Amniotic epithelial cell (primary cell): ENCODE results near the gene TBX4.
"Not testable (repeated sequence)": the region's sequence is repeated elsewhere in the genome, so short reads cannot be mapped to it uniquely, and the experiment has no call there.

Experiments
- DNase-seq: peaks from one replicate; pipeline ENCODE4 v3.0.0-alpha.2; 2010; ENCODE audit warnings: low read depth

The TBX4 gene

GRCh38 chr17:61498042-61498994, 46.1 kb downstream of the TBX4 start:
- DNase-seq, result peak; percentile 20

GRCh38 chr17:61499632-61500031, 47.4 kb downstream of the TBX4 start:
- no peak for DNase-seq

GRCh38 chr17:61500287-61500686, 48.1 kb downstream of the TBX4 start:
- DNase-seq, result no peak

GRCh38 chr17:61502292-61502691, 50.1 kb downstream of the TBX4 start:
- DNase-seq, result no peak

GRCh38 chr17:61503961-61504360, 51.7 kb downstream of the TBX4 start:
- DNase-seq, result peak; percentile 19

GRCh38 chr17:61504697-61505096, 52.5 kb downstream of the TBX4 start:
- DNase-seq, result peak; percentile 94

- DNase-seq, result no peak
Observed at GRCh38 chr17:61505846-61506627, 53.8 kb downstream of the TBX4 start.

GRCh38 chr17:61507383-61508066, 55.3 kb downstream of the TBX4 start:
- no peak for DNase-seq

GRCh38 chr17:61508912-61509311, 56.7 kb downstream of the TBX4 start:
- DNase-seq, result no peak

GRCh38 chr17:61509454-61509853, 57.2 kb downstream of the TBX4 start:
- not testable (repeated sequence) for DNase-seq

GRCh38 chr17:61510237-61510636, 58.0 kb downstream of the TBX4 start:
- DNase-seq, result no peak

- DNase-seq, result no peak
Observed at GRCh38 chr17:61510991-61511390, 58.8 kb downstream of the TBX4 start.

- DNase-seq, result no peak
Observed at GRCh38 chr17:61511480-61512182, 59.4 kb downstream of the TBX4 start.

GRCh38 chr17:61514491-61514890, 62.3 kb downstream of the TBX4 start:
- DNase-seq, result no peak

GRCh38 chr17:61517265-61517664, 65.0 kb downstream of the TBX4 start:
- no peak for DNase-seq

- DNase-seq, result no peak
Observed at GRCh38 chr17:61517843-61518606, 65.8 kb downstream of the TBX4 start.

- no peak for DNase-seq
Observed at GRCh38 chr17:61519139-61519538, 66.9 kb downstream of the TBX4 start.

GRCh38 chr17:61519754-61520440, 67.7 kb downstream of the TBX4 start:
- no peak for DNase-seq

GRCh38 chr17:61520897-61521296, 68.7 kb downstream of the TBX4 start:
- no peak for DNase-seq

- no peak for DNase-seq
Observed at GRCh38 chr17:61522088-61522487, 69.9 kb downstream of the TBX4 start.
